ENCODE results near the gene KPNA6. TPM values are rescaled to one million over a fixed set of nuclear protein-coding genes. Genes with fewer than 3 reads are reported as not detected.

Gene KPNA6
- polyA plus RNA-seq, 1 donor (not counting 4 experiments of a cell fraction or from before 2014, with no cell fraction given): 42.6 TPM

DNA sequence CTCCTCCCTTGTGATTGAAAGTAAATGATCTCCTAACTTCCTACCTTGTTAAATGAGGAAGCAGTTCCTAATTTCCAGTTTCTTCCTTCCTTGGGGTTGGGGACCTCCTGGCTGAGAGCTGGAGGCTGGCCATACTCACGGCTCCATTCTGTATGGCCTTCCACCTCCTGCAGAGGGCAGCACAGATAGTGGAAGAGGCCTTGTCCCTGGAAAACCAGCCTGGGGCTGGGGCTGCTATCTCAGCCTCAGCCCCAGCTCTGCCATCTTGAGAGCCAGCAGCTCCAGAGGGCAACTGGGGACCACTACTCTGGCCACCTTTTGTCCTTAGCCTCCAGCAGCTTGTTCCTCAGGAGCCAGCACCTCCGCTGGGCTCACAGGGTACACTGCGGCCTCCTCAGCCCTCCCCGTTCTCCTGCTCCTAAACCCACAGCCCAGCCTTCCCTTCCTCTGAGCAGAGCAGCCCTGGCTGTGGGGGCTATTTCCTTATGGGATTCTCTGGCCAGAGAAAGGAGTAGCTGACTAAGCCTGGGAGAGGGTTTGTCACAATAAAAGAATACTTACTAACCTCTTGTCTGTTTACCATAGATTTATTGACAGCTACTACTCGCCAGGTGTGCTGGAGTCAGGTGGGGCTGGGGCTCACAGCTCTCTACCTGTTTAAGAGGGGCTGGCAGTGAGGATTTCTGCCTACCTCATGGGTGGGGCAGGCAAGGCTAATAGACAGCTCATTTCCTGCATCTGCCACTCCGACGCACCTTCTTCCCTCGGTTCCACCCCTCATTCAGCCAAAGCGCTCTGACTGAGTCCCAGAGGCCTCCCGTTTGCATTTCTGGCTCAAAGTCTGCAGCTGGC lies 108.0 kb downstream of the KPNA6 start:
- H3K4me2 ChIP-seq (ENCODE audit: control insufficient read depth, extremely low read depth, insufficient read depth, low read depth, low read length): peak overlapping the region; percentile 52
- peaks cover 19 to 34% of the 10 kb centered on the region in 2 experiments for H3K36me3 ChIP-seq (ENCODE audit: control insufficient read depth in 2 of 2, extremely low read depth in 1 of 2, insufficient read depth in 2 of 2, low read length in 2 of 2)
- peaks cover 21% of the 10 kb centered on the region for H3K4me1 ChIP-seq (ENCODE audit: control insufficient read depth, extremely low read depth, insufficient read depth, low read length)
- dilution Hi-C loops (cut with MboI; ENCODE audit: extremely low pct_ligation_motif_present, low sequenced_read_pairs): no loop called here
- peaks cover 3% of the 10 kb centered on the region for H3K79me2 ChIP-seq (ENCODE audit: control insufficient read depth, insufficient read depth, low read length)
- no peaks in the 10 kb centered on the region for H3K9me1 ChIP-seq (ENCODE audit: control insufficient read depth, extremely low read depth, insufficient read depth, low read length)
- no peaks in the 10 kb centered on the region for H3K9me3 ChIP-seq (ENCODE audit: control insufficient read depth, low read depth, low read length)
- H4K20me1 ChIP-seq (ENCODE audit: control insufficient read depth, extremely low read depth, insufficient read depth, low read length): no peaks in the 10 kb centered on the region
- no peaks in the 10 kb centered on the region for H3K27me3 ChIP-seq (ENCODE audit: control insufficient read depth, extremely low read depth, insufficient read depth, low read length)
- FAIRE-seq (peak; percentile 80), DNase-seq (ENCODE audit: low read depth, low spot score) (no peak)
- H3K9ac ChIP-seq (ENCODE audit: control insufficient read depth, extremely low read depth, insufficient read depth, low read length): peak overlapping the region; percentile 67
- no peak for TF ChIP-seq EZH2 (IDR thresholded peaks at IDR 0.05; ENCODE audit: low read length)
- TF ChIP-seq, protein P1, sequence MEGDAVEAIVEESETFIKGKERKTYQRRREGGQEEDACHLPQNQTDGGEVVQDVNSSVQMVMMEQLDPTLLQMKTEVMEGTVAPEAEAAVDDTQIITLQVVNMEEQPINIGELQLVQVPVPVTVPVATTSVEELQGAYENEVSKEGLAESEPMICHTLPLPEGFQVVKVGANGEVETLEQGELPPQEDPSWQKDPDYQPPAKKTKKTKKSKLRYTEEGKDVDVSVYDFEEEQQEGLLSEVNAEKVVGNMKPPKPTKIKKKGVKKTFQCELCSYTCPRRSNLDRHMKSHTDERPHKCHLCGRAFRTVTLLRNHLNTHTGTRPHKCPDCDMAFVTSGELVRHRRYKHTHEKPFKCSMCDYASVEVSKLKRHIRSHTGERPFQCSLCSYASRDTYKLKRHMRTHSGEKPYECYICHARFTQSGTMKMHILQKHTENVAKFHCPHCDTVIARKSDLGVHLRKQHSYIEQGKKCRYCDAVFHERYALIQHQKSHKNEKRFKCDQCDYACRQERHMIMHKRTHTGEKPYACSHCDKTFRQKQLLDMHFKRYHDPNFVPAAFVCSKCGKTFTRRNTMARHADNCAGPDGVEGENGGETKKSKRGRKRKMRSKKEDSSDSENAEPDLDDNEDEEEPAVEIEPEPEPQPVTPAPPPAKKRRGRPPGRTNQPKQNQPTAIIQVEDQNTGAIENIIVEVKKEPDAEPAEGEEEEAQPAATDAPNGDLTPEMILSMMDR (optimal IDR thresholded peaks at IDR 0.05 in 1 of 3, IDR thresholded peaks at IDR 0.05 in 1 of 3, conservative IDR thresholded peaks at IDR 0.05 in 1 of 3; ENCODE audit: extremely low read depth in 1 of 3, insufficient read depth in 2 of 3, low read length in 3 of 3): peak; percentile 88 to 91 (median 90)
- peak overlapping the region; percentile 76 for H3K27ac ChIP-seq (ENCODE audit: control insufficient read depth, insufficient read depth, low read length)
- no peak overlapping the region for H2AFZ ChIP-seq (ENCODE audit: control insufficient read depth, low read length)
- H3K4me3 ChIP-seq (ENCODE audit: control insufficient read depth in 2 of 3, extremely low read depth in 1 of 3, insufficient read depth in 2 of 3, low read depth in 1 of 3, low read length in 3 of 3): peak overlapping the region in 1 of 3 experiments; percentile 0

DNA sequence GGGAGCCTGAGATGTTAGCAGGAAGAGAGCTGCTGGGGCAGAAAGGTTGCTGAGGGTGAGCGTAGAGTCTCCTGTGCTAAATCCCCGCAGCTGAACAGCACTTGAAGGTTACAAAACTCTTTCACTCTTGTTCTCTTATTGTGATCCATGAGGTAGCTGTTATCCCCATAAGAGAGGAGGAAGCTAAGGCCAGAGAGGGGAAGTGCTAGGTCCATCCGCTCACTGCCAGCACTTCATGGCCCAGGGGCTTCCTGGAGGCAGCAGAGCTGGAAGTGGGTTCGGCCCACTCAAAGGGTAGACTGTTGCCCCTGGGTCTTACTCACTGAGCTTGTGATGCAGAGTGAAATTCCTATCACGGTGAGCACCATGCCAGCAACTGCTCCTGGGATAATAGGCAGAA lies 108.7 kb downstream of the KPNA6 start:
- peaks cover 11% of the 10 kb centered on the region for H3K79me2 ChIP-seq (ENCODE audit: control insufficient read depth, insufficient read depth, low read length)
- no peaks in the 10 kb centered on the region for H3K9me1 ChIP-seq (ENCODE audit: control insufficient read depth, extremely low read depth, insufficient read depth, low read length)
- no peak overlapping the region for H3K9ac ChIP-seq (ENCODE audit: control insufficient read depth, extremely low read depth, insufficient read depth, low read length)
- peaks cover 19 to 34% of the 10 kb centered on the region in 2 experiments for H3K36me3 ChIP-seq (ENCODE audit: control insufficient read depth in 2 of 2, extremely low read depth in 1 of 2, insufficient read depth in 2 of 2, low read length in 2 of 2)
- dilution Hi-C loops (cut with MboI; ENCODE audit: extremely low pct_ligation_motif_present, low sequenced_read_pairs): no loop called here
- DNase-seq (ENCODE audit: low read depth, low spot score): no peak
- no peak overlapping the region for H3K4me3 ChIP-seq (ENCODE audit: control insufficient read depth in 2 of 3, extremely low read depth in 1 of 3, insufficient read depth in 2 of 3, low read depth in 1 of 3, low read length in 3 of 3)
- H3K27ac ChIP-seq (ENCODE audit: control insufficient read depth, insufficient read depth, low read length): peak overlapping the region; percentile 76
- TF ChIP-seq EZH2 (IDR thresholded peaks at IDR 0.05; ENCODE audit: low read length): no peak
- TF ChIP-seq, protein P1 (optimal IDR thresholded peaks at IDR 0.05 in 1 of 3, IDR thresholded peaks at IDR 0.05 in 1 of 3, conservative IDR thresholded peaks at IDR 0.05 in 1 of 3; ENCODE audit: extremely low read depth in 1 of 3, insufficient read depth in 2 of 3, low read length in 3 of 3): no peak
- H4K20me1 ChIP-seq (ENCODE audit: control insufficient read depth, extremely low read depth, insufficient read depth, low read length): no peaks in the 10 kb centered on the region
- no peaks in the 10 kb centered on the region for H3K27me3 ChIP-seq (ENCODE audit: control insufficient read depth, extremely low read depth, insufficient read depth, low read length)
- H3K9me3 ChIP-seq (ENCODE audit: control insufficient read depth, low read depth, low read length): no peaks in the 10 kb centered on the region
- FAIRE-seq: no peak
- no peak overlapping the region for H2AFZ ChIP-seq (ENCODE audit: control insufficient read depth, low read length)
- H3K4me1 ChIP-seq (ENCODE audit: control insufficient read depth, extremely low read depth, insufficient read depth, low read length): peaks cover 28% of the 10 kb centered on the region
- no peak overlapping the region for H3K4me2 ChIP-seq (ENCODE audit: control insufficient read depth, extremely low read depth, insufficient read depth, low read depth, low read length)
